ENCODE results near the gene SLC25A23. TPM values are rescaled to one million over a fixed set of nuclear protein-coding genes. Genes with fewer than 3 reads are reported as not detected.

Gene SLC25A23
- total RNA-seq, 1 experiment from 2014 or later, result 18.7 TPM

DNA sequence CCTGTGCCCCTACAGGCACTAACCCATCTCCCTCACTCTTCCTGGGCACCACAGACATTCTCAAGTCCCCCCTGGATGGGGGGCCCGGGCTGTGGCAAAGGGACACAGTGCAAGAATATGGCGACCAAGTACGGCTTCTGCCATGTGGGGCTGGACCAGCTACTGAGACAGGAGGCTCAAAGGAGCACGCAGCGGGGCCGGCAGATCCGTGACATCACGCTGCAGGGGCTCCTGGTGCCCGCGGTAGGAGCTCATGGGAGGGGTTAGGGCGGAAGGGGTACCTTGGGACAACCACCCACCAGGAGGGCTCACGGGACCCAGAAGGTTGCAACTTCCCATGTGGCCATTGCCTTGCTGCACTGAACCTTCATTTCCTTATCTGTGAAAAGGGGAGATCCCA lies 63.3 kb downstream of the SLC25A23 start:
- no peak for ATAC-seq
- CTCF ChIA-PET, result no interaction called here
- Histone ChIP-seq H3K27me3 (ENCODE audit: control insufficient read depth, insufficient read depth, low read length) (no peaks in the 10 kb centered on the region), H3K4me1 (ENCODE audit: control insufficient read depth, insufficient read depth, low read length) (peaks cover 7% of the 10 kb centered on the region; the same call in 1 of the 2 replicates), H3K4me3 (ENCODE audit: low read depth in 2 of 2, low read length in 2 of 2) (no peak overlapping the region), H3K9me3 (ENCODE audit: control insufficient read depth, insufficient read depth, low read depth, low read length) (no peaks in the 10 kb centered on the region), H3K36me3 (ENCODE audit: control insufficient read depth, insufficient read depth, low read length) (peaks cover 6% of the 10 kb centered on the region; the same call in 1 of the 2 replicates), H3K27ac (ENCODE audit: low read length) (no peak overlapping the region)
- in situ Hi-C loops (cut with HindIII; ENCODE audit: low pct_unique_long_range_greater_than_20kb, low sequenced_read_pairs), result no loop called here
- TF ChIP-seq POLR2AphosphoS5 (IDR thresholded peaks at IDR 0.05; ENCODE audit: low read depth, low read length), result no peak
- TF ChIP-seq, protein P1, sequence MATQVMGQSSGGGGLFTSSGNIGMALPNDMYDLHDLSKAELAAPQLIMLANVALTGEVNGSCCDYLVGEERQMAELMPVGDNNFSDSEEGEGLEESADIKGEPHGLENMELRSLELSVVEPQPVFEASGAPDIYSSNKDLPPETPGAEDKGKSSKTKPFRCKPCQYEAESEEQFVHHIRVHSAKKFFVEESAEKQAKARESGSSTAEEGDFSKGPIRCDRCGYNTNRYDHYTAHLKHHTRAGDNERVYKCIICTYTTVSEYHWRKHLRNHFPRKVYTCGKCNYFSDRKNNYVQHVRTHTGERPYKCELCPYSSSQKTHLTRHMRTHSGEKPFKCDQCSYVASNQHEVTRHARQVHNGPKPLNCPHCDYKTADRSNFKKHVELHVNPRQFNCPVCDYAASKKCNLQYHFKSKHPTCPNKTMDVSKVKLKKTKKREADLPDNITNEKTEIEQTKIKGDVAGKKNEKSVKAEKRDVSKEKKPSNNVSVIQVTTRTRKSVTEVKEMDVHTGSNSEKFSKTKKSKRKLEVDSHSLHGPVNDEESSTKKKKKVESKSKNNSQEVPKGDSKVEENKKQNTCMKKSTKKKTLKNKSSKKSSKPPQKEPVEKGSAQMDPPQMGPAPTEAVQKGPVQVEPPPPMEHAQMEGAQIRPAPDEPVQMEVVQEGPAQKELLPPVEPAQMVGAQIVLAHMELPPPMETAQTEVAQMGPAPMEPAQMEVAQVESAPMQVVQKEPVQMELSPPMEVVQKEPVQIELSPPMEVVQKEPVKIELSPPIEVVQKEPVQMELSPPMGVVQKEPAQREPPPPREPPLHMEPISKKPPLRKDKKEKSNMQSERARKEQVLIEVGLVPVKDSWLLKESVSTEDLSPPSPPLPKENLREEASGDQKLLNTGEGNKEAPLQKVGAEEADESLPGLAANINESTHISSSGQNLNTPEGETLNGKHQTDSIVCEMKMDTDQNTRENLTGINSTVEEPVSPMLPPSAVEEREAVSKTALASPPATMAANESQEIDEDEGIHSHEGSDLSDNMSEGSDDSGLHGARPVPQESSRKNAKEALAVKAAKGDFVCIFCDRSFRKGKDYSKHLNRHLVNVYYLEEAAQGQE (IDR thresholded peaks at IDR 0.05; ENCODE audit: insufficient read depth in 1 of 2, low read depth in 2 of 2, low read length in 1 of 2), result no peak
- TF ChIP-seq SIN3A (IDR thresholded peaks at IDR 0.05; ENCODE audit: borderline replicate concordance, insufficient read depth, low read depth, low read length), result no peak
- TF ChIP-seq, protein P2, sequence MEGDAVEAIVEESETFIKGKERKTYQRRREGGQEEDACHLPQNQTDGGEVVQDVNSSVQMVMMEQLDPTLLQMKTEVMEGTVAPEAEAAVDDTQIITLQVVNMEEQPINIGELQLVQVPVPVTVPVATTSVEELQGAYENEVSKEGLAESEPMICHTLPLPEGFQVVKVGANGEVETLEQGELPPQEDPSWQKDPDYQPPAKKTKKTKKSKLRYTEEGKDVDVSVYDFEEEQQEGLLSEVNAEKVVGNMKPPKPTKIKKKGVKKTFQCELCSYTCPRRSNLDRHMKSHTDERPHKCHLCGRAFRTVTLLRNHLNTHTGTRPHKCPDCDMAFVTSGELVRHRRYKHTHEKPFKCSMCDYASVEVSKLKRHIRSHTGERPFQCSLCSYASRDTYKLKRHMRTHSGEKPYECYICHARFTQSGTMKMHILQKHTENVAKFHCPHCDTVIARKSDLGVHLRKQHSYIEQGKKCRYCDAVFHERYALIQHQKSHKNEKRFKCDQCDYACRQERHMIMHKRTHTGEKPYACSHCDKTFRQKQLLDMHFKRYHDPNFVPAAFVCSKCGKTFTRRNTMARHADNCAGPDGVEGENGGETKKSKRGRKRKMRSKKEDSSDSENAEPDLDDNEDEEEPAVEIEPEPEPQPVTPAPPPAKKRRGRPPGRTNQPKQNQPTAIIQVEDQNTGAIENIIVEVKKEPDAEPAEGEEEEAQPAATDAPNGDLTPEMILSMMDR (IDR thresholded peaks at IDR 0.05), result no peak
- no peak for TF ChIP-seq TCF7L2 (IDR thresholded peaks at IDR 0.05; ENCODE audit: low read depth, low read length)
- intact Hi-C loops (cut with micrococcal nuclease; ENCODE audit: unreplicated experiment), result no loop called here
- POLR2A ChIA-PET, result no interaction called here
- no peak for DNase-seq (ENCODE audit: low read depth, low spot score)
- BruUV-seq (replicated peaks), result no TSS peak

DNA sequence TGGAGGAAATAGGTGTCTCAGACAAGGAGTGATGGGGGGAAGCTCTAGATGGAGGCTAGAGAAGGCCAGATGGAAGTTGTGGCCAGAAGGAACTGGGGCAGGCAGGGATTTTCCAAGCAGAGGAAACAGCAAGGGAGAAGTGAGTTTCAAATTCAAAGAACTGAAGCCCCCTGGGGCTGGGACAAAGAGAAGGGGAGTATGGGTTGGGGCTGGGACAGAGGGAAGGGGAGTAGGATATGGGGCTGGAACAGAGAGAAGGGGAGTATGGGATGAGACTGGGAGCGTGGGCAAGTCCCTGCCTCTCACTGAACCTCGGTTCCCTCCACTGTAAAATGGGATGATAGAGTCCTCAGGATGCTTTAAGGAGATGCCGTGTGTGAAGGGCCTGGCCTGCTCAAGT lies 64.8 kb downstream of the SLC25A23 start:
- no TSS peak for BruUV-seq (replicated peaks)
- no peaks in the 10 kb centered on the region for H3K9me3 ChIP-seq (ENCODE audit: control insufficient read depth, insufficient read depth, low read depth, low read length)

More for the DNA sequence above, 64.8 kb downstream of the SLC25A23 start:
- in situ Hi-C loops (cut with HindIII; ENCODE audit: low pct_unique_long_range_greater_than_20kb, low sequenced_read_pairs) (no loop called here), intact Hi-C loops (cut with micrococcal nuclease; ENCODE audit: unreplicated experiment) (no loop called here)
- Histone ChIP-seq H3K4me3 (ENCODE audit: low read depth in 2 of 2, low read length in 2 of 2) (no peak overlapping the region), H3K27me3 (ENCODE audit: control insufficient read depth, insufficient read depth, low read length) (no peaks in the 10 kb centered on the region), H3K27ac (ENCODE audit: low read length) (no peak overlapping the region), H3K4me1 (ENCODE audit: control insufficient read depth, insufficient read depth, low read length) (peaks cover 7% of the 10 kb centered on the region; the same call in 1 of the 2 replicates), H3K36me3 (ENCODE audit: control insufficient read depth, insufficient read depth, low read length) (peaks cover 6% of the 10 kb centered on the region; the same call in 1 of the 2 replicates)
- DNase-seq (ENCODE audit: low read depth, low spot score), result no peak
- ChIA-PET CTCF (no interaction called here), POLR2A (no interaction called here)
- TF ChIP-seq, protein P2 (IDR thresholded peaks at IDR 0.05), result no peak
- no peak for TF ChIP-seq SIN3A (IDR thresholded peaks at IDR 0.05; ENCODE audit: borderline replicate concordance, insufficient read depth, low read depth, low read length)
- TF ChIP-seq, protein P1 (IDR thresholded peaks at IDR 0.05; ENCODE audit: insufficient read depth in 1 of 2, low read depth in 2 of 2, low read length in 1 of 2), result no peak
- no peak for TF ChIP-seq POLR2AphosphoS5 (IDR thresholded peaks at IDR 0.05; ENCODE audit: low read depth, low read length)
- TF ChIP-seq TCF7L2 (IDR thresholded peaks at IDR 0.05; ENCODE audit: low read depth, low read length), result no peak
- no peak for ATAC-seq
